Measurements from ENCODE around the gene JAK3.

DNA sequence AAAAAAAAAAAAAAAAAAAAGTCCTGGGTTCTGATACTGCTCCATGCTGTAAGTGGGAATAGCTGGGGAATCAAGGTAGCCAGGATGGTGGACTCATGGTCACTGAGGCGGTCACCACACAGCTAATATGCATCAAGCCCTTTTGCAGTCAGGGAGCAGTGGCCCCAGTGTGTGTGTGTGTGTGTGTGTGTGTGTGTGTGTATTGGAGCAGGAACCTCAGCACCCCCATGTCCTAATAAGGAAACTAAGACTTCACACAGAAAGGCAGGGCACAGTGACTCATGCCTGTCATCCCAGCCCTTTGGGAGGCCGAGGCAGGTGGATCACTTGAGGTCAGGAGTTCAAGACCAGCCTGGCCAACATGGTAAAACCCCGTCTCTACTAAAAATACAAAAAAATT is 40.8 kb downstream of the JAK3 start:
- TF ChIP-seq, protein P1, sequence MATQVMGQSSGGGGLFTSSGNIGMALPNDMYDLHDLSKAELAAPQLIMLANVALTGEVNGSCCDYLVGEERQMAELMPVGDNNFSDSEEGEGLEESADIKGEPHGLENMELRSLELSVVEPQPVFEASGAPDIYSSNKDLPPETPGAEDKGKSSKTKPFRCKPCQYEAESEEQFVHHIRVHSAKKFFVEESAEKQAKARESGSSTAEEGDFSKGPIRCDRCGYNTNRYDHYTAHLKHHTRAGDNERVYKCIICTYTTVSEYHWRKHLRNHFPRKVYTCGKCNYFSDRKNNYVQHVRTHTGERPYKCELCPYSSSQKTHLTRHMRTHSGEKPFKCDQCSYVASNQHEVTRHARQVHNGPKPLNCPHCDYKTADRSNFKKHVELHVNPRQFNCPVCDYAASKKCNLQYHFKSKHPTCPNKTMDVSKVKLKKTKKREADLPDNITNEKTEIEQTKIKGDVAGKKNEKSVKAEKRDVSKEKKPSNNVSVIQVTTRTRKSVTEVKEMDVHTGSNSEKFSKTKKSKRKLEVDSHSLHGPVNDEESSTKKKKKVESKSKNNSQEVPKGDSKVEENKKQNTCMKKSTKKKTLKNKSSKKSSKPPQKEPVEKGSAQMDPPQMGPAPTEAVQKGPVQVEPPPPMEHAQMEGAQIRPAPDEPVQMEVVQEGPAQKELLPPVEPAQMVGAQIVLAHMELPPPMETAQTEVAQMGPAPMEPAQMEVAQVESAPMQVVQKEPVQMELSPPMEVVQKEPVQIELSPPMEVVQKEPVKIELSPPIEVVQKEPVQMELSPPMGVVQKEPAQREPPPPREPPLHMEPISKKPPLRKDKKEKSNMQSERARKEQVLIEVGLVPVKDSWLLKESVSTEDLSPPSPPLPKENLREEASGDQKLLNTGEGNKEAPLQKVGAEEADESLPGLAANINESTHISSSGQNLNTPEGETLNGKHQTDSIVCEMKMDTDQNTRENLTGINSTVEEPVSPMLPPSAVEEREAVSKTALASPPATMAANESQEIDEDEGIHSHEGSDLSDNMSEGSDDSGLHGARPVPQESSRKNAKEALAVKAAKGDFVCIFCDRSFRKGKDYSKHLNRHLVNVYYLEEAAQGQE (IDR thresholded peaks at IDR 0.05; ENCODE audit: low read depth, low read length) = no peak
- TF ChIP-seq CTCF (IDR thresholded peaks at IDR 0.05) = no peak

Measured in SK-N-SH (cell line).